ACHN (cell line): ENCODE data around the gene ZNF488.
A peak's percentile ranks its signal among the peaks of the same experiment; 100 is the strongest.

Experiments used
- DNase-seq: peaks from one replicate; pipeline ENCODE4 v3.0.0-alpha.2; 2015
- in situ Hi-C: cut with HindIII; loops from 2 replicates; pipeline ENCODE4 v1.10.0; 2017; ENCODE audit warnings: low sequenced_read_pairs, low pct_ligation_motif_present, low pct_unique_long_range_greater_than_20kb

The ZNF488 gene

DNA sequence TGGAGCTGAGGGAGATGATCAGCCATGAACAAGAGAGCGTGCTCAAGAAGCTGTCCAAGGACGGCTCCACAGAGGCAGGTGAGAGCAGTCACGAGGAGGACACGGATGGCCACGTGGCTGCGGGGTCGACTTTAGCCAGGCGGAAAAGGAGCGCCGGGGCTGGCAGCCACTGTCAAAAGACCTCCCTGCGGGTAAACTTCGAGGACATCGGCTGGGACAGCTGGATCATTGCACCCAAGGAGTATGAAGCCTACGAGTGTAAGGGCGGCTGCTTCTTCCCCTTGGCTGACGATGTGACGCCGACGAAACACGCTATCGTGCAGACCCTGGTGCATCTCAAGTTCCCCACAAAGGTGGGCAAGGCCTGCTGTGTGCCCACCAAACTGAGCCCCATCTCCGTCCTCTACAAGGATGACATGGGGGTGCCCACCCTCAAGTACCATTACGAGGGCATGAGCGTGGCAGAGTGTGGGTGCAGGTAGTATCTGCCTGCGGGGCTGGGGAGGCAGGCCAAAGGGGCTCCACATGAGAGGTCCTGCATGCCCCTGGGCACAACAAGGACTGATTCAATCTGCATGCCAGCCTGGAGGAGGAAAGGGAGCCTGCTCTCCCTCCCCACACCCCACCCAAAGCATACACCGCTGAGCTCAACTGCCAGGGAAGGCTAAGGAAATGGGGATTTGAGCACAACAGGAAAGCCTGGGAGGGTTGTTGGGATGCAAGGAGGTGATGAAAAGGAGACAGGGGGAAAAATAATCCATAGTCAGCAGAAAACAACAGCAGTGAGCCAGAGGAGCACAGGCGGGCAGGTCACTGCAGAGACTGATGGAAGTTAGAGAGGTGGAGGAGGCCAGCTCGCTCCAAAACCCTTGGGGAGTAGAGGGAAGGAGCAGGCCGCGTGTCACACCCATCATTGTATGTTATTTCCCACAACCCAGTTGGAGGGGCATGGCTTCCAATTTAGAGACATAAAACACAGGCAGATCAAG lies 58.5 kb downstream of the ZNF488 start:
- in situ Hi-C loops: no loop called here
- no peak for DNase-seq

GRCh38 chr10:47323636-47324296 lies 60.3 kb downstream of the ZNF488 start:
- DNase-seq: no peak
- in situ Hi-C loops: no loop called here

DNA sequence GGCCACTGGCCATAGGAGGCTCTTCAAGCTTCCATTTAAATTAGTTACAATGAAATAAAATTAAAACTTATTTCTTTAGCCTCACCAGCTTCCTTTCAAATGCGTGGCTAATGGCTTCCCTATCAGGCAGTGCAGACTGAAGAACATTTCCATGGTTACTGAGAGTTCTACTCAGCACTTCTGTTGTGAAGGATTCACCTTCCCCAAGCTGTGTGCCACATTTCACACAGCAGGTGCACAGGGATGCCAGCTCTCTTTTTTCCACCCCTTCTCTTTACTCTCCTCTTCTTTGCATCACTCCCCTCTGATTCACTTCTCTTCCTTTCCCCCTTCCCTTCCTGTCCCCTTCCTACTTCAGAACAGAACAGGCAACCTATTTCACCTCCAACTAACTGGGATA lies 61.0 kb downstream of the ZNF488 start:
- no peak for DNase-seq
- in situ Hi-C loops: no loop called here

DNA sequence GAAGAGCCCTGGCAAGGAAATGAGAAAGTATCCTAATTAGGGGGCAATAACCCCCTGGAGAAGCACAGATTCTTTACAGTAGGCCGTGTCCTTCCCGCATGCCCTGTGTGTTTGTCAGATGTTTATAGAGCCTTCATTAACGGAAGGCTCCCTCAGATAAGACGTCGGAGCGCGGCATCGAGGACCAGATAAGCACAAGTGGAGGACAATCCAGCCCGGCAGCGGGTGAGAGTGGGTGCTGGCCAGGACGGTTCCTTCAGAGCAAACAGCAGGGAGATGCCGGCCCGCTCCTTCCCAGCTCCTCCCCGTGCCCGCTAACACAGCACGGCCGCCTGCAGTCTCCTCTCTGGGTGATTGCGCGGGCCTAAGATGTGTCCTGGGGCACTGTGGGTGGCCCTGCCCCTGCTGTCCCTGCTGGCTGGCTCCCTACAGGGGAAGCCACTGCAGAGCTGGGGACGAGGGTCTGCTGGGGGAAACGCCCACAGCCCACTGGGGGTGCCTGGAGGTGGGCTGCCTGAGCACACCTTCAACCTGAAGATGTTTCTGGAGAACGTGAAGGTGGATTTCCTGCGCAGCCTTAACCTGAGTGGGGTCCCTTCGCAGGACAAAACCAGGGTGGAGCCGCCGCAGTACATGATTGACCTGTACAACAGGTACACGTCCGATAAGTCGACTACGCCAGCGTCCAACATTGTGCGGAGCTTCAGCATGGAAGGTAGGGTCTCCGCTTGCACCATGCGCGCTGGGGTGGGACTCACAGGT lies 61.6 kb downstream of the ZNF488 start, which contains the start of gene GDF2:
GDF2 (plus strand) TSS at position 155 of the 762 bp plus-strand sequence; CDS start at position 370, 215 bp downstream.
- in situ Hi-C loops: no loop called here
- DNase-seq: no peak

- in situ Hi-C loops: no loop called here
- no peak for DNase-seq
Measured at GRCh38 chr10:47321521-47322195, 62.4 kb downstream of the ZNF488 start.

DNA sequence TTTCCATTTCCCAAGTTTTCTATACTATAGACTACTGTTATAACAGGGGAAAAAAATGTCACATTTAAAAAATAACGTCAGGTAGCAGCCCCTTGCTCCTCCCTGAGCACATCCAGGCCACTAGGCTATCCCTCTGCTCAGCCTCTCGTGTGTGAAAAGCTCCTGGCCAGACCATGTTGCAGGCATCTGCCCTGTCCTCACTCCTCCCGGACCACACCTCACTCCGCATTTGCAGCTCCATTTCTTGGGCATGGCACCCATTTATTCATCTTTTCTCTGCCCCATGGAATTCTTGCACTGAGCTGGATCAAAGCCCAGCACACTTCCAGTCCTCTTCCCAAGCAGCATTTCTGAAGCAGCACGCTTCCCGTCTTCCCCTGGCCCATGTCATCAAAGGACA lies 63.3 kb downstream of the ZNF488 start:
- no peak for DNase-seq
- in situ Hi-C loops: no loop called here

DNA sequence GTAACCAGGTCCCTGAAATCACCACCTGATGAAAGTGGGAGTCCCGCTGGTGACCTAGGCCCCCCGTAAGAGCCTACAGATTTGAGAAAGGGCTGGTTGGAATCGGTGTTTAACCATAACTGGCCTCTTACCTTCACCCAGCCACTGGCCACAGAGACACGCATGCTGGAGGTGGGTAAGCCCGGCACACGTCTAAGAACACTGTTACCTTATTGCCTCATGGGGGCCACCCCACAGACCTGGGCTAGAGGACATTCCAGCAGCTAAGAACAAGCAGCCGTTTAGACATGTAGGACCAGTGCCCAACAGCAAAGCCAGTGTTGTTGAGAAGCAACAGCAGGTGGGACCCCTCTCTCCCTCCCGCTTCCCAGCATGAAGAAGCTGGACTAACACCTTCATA lies 64.3 kb downstream of the ZNF488 start:
- in situ Hi-C loops: no loop called here
- no peak for DNase-seq

GRCh38 chr10:47318706-47319105 lies 65.4 kb downstream of the ZNF488 start:
- in situ Hi-C loops: no loop called here
- peak; percentile 15 for DNase-seq

- in situ Hi-C loops: no loop called here
- DNase-seq: no peak
Measured at GRCh38 chr10:47317251-47317650, 66.8 kb downstream of the ZNF488 start.

DNA sequence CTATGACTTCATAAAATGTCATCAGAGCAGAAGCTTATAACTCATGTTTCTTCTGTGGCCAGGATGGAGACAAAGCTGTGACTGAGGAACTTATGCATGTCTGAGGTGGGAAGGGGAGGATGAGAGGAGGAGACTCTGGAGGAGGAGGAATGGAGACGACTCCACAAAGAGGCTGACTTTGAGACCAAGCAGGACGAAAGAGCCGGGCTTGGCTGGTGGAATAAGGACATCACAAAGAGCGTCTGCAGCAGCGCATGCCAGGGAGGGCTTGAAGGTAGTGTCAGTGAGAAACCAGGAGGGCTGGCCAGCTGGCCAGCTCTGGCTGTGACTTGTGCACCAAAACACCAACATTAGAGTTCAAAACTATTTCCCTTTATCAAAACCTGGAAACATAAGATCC lies 68.0 kb downstream of the ZNF488 start:
- DNase-seq: no peak
- in situ Hi-C loops: no loop called here
